A673 (cell line): ENCODE measurements around the gene SMIM44.

Experiments used
- EZH2 ChIP-seq: fragments of 200-600 bp; sonication (generic); IDR thresholded peaks from 2 replicates; pipeline ENCODE4 v1.6.1; 2017; ENCODE audit warnings: borderline replicate concordance, low read depth, mild to moderate bottlenecking, mixed read lengths, antibody characterized with exemption, low read length; ENCODE audit not compliant: poor library complexity, severe bottlenecking
- TF ChIP-seq, protein P1 (sequence below): fragments of 300-800, 200-600 bp; sonication (generic); conservative IDR thresholded peaks from 2 replicates; pipeline ENCODE4 v1.5.1; 2017; ENCODE audit warnings: low read depth, mild to moderate bottlenecking, antibody characterized with exemption, low read length, moderate library complexity, mixed read lengths

DNA sequence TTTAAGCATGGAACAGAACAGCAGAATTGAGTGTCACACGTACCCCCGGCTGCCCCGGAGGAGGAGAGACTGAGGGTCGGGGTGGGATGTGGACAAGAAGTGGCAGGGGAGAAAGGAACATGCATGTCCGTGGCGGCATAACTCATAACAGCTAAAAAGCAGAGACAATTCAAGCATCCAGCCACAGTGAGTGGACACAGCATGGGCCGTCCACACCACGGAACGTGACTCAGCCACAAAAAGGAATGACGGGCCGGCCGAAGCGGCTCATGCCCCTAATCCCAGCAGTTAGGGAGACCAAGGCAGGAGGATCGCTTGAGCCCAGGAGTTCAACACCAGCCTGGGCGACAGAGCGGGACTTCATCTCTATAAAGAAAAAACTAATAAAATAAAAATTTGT is 9.7 kb upstream of the SMIM44 start:
- TF ChIP-seq, protein P1, sequence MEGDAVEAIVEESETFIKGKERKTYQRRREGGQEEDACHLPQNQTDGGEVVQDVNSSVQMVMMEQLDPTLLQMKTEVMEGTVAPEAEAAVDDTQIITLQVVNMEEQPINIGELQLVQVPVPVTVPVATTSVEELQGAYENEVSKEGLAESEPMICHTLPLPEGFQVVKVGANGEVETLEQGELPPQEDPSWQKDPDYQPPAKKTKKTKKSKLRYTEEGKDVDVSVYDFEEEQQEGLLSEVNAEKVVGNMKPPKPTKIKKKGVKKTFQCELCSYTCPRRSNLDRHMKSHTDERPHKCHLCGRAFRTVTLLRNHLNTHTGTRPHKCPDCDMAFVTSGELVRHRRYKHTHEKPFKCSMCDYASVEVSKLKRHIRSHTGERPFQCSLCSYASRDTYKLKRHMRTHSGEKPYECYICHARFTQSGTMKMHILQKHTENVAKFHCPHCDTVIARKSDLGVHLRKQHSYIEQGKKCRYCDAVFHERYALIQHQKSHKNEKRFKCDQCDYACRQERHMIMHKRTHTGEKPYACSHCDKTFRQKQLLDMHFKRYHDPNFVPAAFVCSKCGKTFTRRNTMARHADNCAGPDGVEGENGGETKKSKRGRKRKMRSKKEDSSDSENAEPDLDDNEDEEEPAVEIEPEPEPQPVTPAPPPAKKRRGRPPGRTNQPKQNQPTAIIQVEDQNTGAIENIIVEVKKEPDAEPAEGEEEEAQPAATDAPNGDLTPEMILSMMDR: no peak
- no peak for TF ChIP-seq EZH2
